Liver (tissue), 9 donors: Measurements from ENCODE around the gene TCF12. TPM values are rescaled to one million over a fixed set of nuclear protein-coding genes. Genes with fewer than 3 reads are reported as not detected.
A peak's percentile ranks its signal among the peaks of the same experiment; 100 is the strongest.

Experiments
- DNase-seq: peaks from one replicate; pipeline ENCODE4 v3.0.0-alpha.2; 2017; ENCODE audit warnings: low spot score
- H3K27ac ChIP-seq, 2 donors: one replicate each; pipeline ENCODE4 v1.7.0; 2013; ENCODE audit warnings: inconsistent platforms in 2 of 2, low read length in 2 of 2, control low read depth in 1 of 2, low read depth in 1 of 2, mild to moderate bottlenecking in 1 of 2
- H3K27me3 ChIP-seq, 4 donors: one replicate each; pipeline versions ENCODE4 v1.6.1 to v1.7.0; 2013; ENCODE audit warnings: low read length in 3 of 4, inconsistent platforms in 1 of 4, mild to moderate bottlenecking in 1 of 4, moderate library complexity in 1 of 4; ENCODE audit not compliant: control insufficient read depth in 4 of 4, insufficient read depth in 4 of 4
- H3K36me3 ChIP-seq, 4 donors: one replicate each; pipeline versions ENCODE4 v1.6.1 to v1.7.0; 2013; ENCODE audit warnings: low read length in 3 of 4, mild to moderate bottlenecking in 3 of 4, low read depth in 1 of 4, moderate library complexity in 1 of 4; ENCODE audit not compliant: control insufficient read depth in 4 of 4, insufficient read depth in 3 of 4
- H3K4me1 ChIP-seq, 4 donors: one replicate each; pipeline versions ENCODE4 v1.6.1 to v1.7.0; 2013; ENCODE audit warnings: low read length in 3 of 4, mild to moderate bottlenecking in 3 of 4, moderate library complexity in 1 of 4; ENCODE audit not compliant: control insufficient read depth in 4 of 4, insufficient read depth in 4 of 4
- H3K4me3 ChIP-seq, 3 donors: one replicate each; pipeline versions ENCODE4 v1.6.1 to v1.7.0; 2013; ENCODE audit warnings: low read length in 3 of 3, control low read depth in 1 of 3, low read depth in 1 of 3, mild to moderate bottlenecking in 1 of 3
- H3K9ac ChIP-seq, 2 donors: one replicate each; pipeline ENCODE4 v1.7.0; 2013; ENCODE audit warnings: low read length in 2 of 2, mild to moderate bottlenecking in 2 of 2, moderate library complexity in 2 of 2, control low read depth in 1 of 2, low read depth in 1 of 2
- H3K9me3 ChIP-seq, 4 donors: one replicate each; pipeline versions ENCODE4 v1.6.1 to v1.7.0; 2013; ENCODE audit warnings: low read length in 3 of 4; ENCODE audit not compliant: control insufficient read depth in 4 of 4
- FOXA1 ChIP-seq: IDR thresholded peaks from 2 replicates; pipeline ENCODE4 v1.6.1; 2016; ENCODE audit warnings: antibody characterized with exemption
- GABPA ChIP-seq, 2 donors: IDR thresholded peaks in 1 of 2; conservative IDR thresholded peaks in 1 of 2; 2 replicates each; pipeline ENCODE4 v1.6.1; 2016; ENCODE audit warnings: antibody characterized with exemption in 2 of 2, mild to moderate bottlenecking in 1 of 2, moderate library complexity in 1 of 2
- JUND ChIP-seq, 2 donors: IDR thresholded peaks; 2 replicates each; pipeline ENCODE4 v1.6.1; 2016; ENCODE audit warnings: antibody characterized with exemption in 2 of 2
- RAD21 ChIP-seq, 2 donors: IDR thresholded peaks; 2 replicates each; pipeline ENCODE4 v1.6.1; 2016; ENCODE audit warnings: antibody characterized with exemption in 2 of 2, mild to moderate bottlenecking in 2 of 2
- RXRA ChIP-seq, 2 donors: IDR thresholded peaks; 2 replicates each; pipeline ENCODE4 v1.6.1; 2017 to 2018; ENCODE audit warnings: antibody characterized with exemption in 2 of 2, mild to moderate bottlenecking in 1 of 2
- SP1 ChIP-seq: IDR thresholded peaks from 2 replicates; pipeline ENCODE4 v1.6.1; 2018; ENCODE audit warnings: antibody characterized with exemption, mild to moderate bottlenecking
- WGBS: extraction: QIAGEN DNeasy Blood & Tissue Kit; methylation state at CpG from one replicate; pipeline ENCODE4 v1.1.7; 2013; 5-methylcytosine and 5-hydroxymethylcytosine counted together
- polyA plus RNA-seq, 2 donors: library from polyadenylated mRNA; stranded (reverse) in 1 of 2; unstranded in 1 of 2; fragments of 200-250 nt in 1 of 2; fragments of >200 nt in 1 of 2; fragmentation: Nextera tagmentation in 1 of 2; extraction: Ambion mirVana in 1 of 2; gene quantifications; one replicate each; pipeline versions ENCODE4 v1.2.1 to v1.2.3, GENCODE V29; 2013 to 2015
- total RNA-seq, 2 donors: library from RNA; depleted of rRNA; stranded (reverse); fragments of >200 nt; gene quantifications; one replicate each; pipeline ENCODE4 v1.2.3, GENCODE V29; 2014
- TF ChIP-seq, protein P1 (sequence below): IDR thresholded peaks from 2 replicates; pipeline ENCODE4 v1.6.1; 2016; ENCODE audit warnings: antibody characterized with exemption
- TF ChIP-seq, protein P2 (sequence below): IDR thresholded peaks from 2 replicates; pipeline ENCODE4 v1.6.1; 2016; ENCODE audit warnings: antibody characterized with exemption
- TF ChIP-seq, protein P3 (sequence below): fragments of 150-350 bp; IDR thresholded peaks from 2 replicates; pipeline ENCODE4 v1.5.1; 2017; ENCODE audit warnings: improper control_type of control experiment, low read depth, low read length; ENCODE audit not compliant: missing input control
- donor health status: healthy.
- donor health status: healthy.
- donor health status: healthy.
- donor health status: healthy.
- donor health status: healthy.

The TCF12 gene
- total and polyA plus RNA-seq, 4 donors, result 8.7 to 38.3 (median 22.3) TPM

DNA sequence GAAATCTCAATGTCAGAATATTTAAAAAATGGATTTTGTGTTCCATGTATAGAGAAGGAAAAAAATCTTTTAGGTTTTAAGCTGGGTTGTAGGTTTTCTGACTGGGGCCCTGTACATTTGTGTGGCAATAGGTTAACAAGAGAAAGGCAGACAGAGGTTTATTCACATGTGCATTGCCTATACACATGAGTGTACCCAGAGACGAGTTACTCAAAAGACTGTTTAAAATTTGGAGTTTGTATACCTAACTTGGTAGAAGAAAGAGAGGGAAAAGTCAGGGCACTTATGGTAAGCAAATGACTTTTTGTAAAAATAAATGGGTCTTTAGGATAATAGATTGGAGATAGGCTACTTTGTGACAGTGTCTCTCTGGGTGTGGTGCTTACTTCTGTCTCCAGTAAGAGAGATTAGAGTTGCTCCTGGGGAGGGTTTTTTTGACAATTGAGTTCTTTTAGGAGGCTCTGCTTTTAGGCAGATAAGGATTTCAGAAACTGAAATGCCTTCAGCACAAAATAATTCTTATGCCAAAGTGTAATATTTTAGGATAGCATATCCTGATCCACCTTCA is 225.2 kb downstream of the TCF12 start:
- WGBS, result 83% methylated on average over 1 of the region's 1 CpG
- TF ChIP-seq, protein P1, sequence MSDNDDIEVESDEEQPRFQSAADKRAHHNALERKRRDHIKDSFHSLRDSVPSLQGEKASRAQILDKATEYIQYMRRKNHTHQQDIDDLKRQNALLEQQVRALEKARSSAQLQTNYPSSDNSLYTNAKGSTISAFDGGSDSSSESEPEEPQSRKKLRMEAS, result no peak
- TF ChIP-seq FOXA1 (no peak), GABPA (IDR thresholded peaks at IDR 0.05 in 1 of 2, conservative IDR thresholded peaks at IDR 0.05 in 1 of 2) (no peak), SP1 (no peak)
- H3K4me3 ChIP-seq, result no peak overlapping the region

DNA sequence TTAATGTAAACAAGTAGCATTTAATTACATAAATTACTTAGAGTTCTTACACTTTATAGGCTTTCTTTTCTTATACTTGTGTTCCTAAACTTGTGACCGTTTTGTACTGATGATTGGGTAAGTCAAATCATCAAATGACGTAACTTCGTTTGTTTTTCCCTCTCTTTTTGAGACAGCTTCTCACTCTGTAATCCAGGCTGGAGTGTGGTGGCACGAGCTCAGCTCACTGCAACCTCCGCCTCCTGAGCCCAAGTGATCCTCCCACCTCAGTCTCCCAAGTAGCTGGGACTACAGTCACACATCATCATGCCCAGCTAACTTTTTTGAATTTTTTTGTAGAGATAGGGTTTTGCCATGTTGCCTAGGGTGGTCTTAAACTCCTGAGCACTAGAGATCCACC is 226.0 kb downstream of the TCF12 start:
- DNase-seq, result no peak
- Histone ChIP-seq H3K36me3 (no peaks in the 10 kb centered on the region), H3K4me1 (peaks cover 0 to 24% (median 19%) of the 10 kb centered on the region in 4 donors), H3K9ac (no peak overlapping the region), H3K27me3 (no peaks in the 10 kb centered on the region), H3K9me3 (no peaks in the 10 kb centered on the region), H3K4me3 (no peak overlapping the region), H3K27ac (no peak overlapping the region)
- no peak for TF ChIP-seq SP1
- TF ChIP-seq, protein P2, sequence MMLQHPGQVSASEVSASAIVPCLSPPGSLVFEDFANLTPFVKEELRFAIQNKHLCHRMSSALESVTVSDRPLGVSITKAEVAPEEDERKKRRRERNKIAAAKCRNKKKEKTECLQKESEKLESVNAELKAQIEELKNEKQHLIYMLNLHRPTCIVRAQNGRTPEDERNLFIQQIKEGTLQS, result no peak
- TF ChIP-seq RAD21 (IDR thresholded peaks at IDR 0.05), result peak in 1 of 2 donors; percentile 36
- peak in 1 of 2 donors; percentile 12 for TF ChIP-seq JUND (IDR thresholded peaks at IDR 0.05)
- 41% methylated on average over 5 of the region's 5 CpGs for WGBS

More for the DNA sequence above, 225.2 kb downstream of the TCF12 start:
- Histone ChIP-seq H3K9me3 (no peaks in the 10 kb centered on the region), H3K27ac (no peak overlapping the region), H3K4me1 (peaks cover 0 to 21% (median 14%) of the 10 kb centered on the region in 4 donors), H3K36me3 (no peaks in the 10 kb centered on the region), H3K9ac (no peak overlapping the region), H3K27me3 (no peaks in the 10 kb centered on the region)
- no peak for DNase-seq

DNA sequence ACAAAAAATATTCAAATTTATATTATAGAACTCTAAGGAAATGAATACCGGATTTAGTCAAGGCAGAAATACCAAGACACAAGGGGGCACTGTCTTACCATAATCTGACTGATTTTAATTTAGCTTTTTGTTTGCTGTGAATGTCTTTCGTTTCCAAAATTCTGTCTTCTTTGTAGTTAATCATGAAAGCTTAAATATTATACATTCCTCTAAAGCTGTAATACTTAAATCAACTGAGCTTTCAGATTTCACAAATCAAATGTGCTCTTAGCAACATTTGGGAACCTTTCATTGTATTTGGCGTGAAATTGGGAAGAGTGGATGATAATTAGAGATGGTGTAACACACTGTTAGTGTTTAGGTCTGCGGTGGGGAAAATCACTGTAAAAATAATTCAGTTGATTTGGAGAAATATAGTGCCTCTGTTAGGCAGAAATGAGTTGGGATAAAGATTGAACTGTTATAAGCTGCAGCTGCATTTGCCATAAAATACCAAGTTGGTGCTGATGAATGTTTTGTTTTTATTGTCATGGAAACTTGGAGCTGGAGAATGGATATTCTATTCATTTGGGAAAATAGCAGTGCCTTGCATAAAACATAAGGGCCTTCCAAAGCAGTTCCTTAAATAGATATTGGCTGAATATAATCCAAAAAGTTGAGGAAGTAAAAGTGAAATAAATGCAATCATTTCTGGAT is 228.2 kb downstream of the TCF12 start:
- WGBS, result 15% methylated on average over 4 of the region's 4 CpGs
- TF ChIP-seq RAD21 (IDR thresholded peaks at IDR 0.05) (peak; percentile 89 to 91), RXRA (IDR thresholded peaks at IDR 0.05) (no peak), FOXA1 (no peak), JUND (IDR thresholded peaks at IDR 0.05) (no peak)
- TF ChIP-seq, protein P3, sequence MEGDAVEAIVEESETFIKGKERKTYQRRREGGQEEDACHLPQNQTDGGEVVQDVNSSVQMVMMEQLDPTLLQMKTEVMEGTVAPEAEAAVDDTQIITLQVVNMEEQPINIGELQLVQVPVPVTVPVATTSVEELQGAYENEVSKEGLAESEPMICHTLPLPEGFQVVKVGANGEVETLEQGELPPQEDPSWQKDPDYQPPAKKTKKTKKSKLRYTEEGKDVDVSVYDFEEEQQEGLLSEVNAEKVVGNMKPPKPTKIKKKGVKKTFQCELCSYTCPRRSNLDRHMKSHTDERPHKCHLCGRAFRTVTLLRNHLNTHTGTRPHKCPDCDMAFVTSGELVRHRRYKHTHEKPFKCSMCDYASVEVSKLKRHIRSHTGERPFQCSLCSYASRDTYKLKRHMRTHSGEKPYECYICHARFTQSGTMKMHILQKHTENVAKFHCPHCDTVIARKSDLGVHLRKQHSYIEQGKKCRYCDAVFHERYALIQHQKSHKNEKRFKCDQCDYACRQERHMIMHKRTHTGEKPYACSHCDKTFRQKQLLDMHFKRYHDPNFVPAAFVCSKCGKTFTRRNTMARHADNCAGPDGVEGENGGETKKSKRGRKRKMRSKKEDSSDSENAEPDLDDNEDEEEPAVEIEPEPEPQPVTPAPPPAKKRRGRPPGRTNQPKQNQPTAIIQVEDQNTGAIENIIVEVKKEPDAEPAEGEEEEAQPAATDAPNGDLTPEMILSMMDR, result peak; percentile 70
- Histone ChIP-seq H3K27me3 (no peaks in the 10 kb centered on the region), H3K36me3 (peaks cover 0 to under 1% (median 0%) of the 10 kb centered on the region in 4 donors), H3K4me3 (no peak overlapping the region), H3K9me3 (no peaks in the 10 kb centered on the region), H3K27ac (peak overlapping the region in 1 of 2 donors; percentile 19), H3K4me1 (peaks cover 0 to 24% (median 19%) of the 10 kb centered on the region in 4 donors), H3K9ac (peak overlapping the region in 1 of 2 donors; percentile 34)
- no peak for DNase-seq
